GM12878 (cell line): ENCODE data around the gene ZYG11B. TPM values are rescaled to one million over a fixed set of nuclear protein-coding genes. Genes with fewer than 3 reads are reported as not detected.

ENCODE experiments used
- ATAC-seq: fragments of 200-7000 bp; cut with Tn5 transposase; 3 replicates; pipeline ENCODE4 v1.9.1; 2020; ENCODE audit warnings: mild to moderate bottlenecking, moderate library complexity
- BruUV-seq: library from RNA; stranded (reverse); fragments of 400-500 nt; replicated peaks from 2 replicates; lab custom pipeline; 2021; lab: Mats Ljungman, UMichigan
- CTCF ChIA-PET: fragments of 300-600 bp; sonication (Branson Sonifier 250); formaldehyde crosslinking; extraction: SDS; loops from one replicate; lab custom pipeline; 2021; ENCODE audit warnings: inconsistent platforms; lab: Yijun Ruan, JAX
- POLR2A ChIA-PET: fragments of 350-600 bp; formaldehyde crosslinking; extraction: SDS; loops from one replicate; lab custom pipeline; 2021; ENCODE audit warnings: inconsistent platforms; lab: Charles Lee
- RAD21 ChIA-PET: fragments of 300-600 bp; sonication (Branson Sonifier 250); formaldehyde crosslinking; loops from one replicate; lab custom pipeline; 2023; ENCODE audit warnings: antibody characterized with exemption; ENCODE audit not compliant: unreplicated experiment; lab: Charles Lee
- SMC1A ChIA-PET: fragments of 300-600 bp; sonication (Branson Sonifier 250); formaldehyde crosslinking; loops from one replicate; lab custom pipeline; 2023; ENCODE audit not compliant: unreplicated experiment, uncharacterized antibody; lab: Charles Lee
- DNase-seq: peaks from one replicate; pipeline ENCODE4 v3.0.0-alpha.2; 2011; ENCODE audit warnings: low read depth, low spot score
- FAIRE-seq: peaks from 3 replicates; lab custom pipeline; 2011; peaks lifted over from hg19 to GRCh38; lab: Jason Lieb, UNC
- H2AFZ ChIP-seq: 2 replicates; pipeline ENCODE4 v1.6.0; 2011; ENCODE audit warnings: low read depth, low read length, control low read depth; ENCODE audit not compliant: control insufficient read depth
- H3K27ac ChIP-seq: 2 replicates; pipeline ENCODE4 v1.5.1; 2011; ENCODE audit warnings: control low read depth; ENCODE audit not compliant: control insufficient read depth, insufficient read depth
- H3K27me3 ChIP-seq, 2 experiments: replicated peaks in 1 of 2; 2 replicates each; pipeline versions ENCODE4 v1.6.0 to v1.6.1; 2011; ENCODE audit warnings: low read length in 1 of 2; ENCODE audit not compliant: control insufficient read depth in 2 of 2, insufficient read depth in 2 of 2
- H3K36me3 ChIP-seq, 2 experiments: 2 replicates each; pipeline ENCODE4 v1.5.1; 2011; ENCODE audit warnings: low read length in 1 of 2; ENCODE audit not compliant: control insufficient read depth in 2 of 2, insufficient read depth in 2 of 2
- H3K4me1 ChIP-seq: 2 replicates; pipeline ENCODE4 v1.6.1; 2011; ENCODE audit warnings: mild to moderate bottlenecking, low read length, moderate library complexity, mixed read lengths; ENCODE audit not compliant: control insufficient read depth, insufficient read depth
- H3K4me2 ChIP-seq: 2 replicates; pipeline ENCODE4 v1.6.0; 2011; ENCODE audit warnings: control low read depth; ENCODE audit not compliant: control insufficient read depth, insufficient read depth
- H3K4me3 ChIP-seq: fragments of 200-600 bp; sonication (generic); 2 replicates; pipeline ENCODE4 v1.5.1; 2016
- H3K79me2 ChIP-seq: 2 replicates; pipeline ENCODE4 v1.6.0; 2011; ENCODE audit warnings: low read length; ENCODE audit not compliant: control insufficient read depth, insufficient read depth
- H3K9ac ChIP-seq: 2 replicates; pipeline ENCODE4 v1.8.0; 2011; ENCODE audit warnings: low read length, control low read depth, mixed read lengths; ENCODE audit not compliant: control insufficient read depth, insufficient read depth
- H3K9me3 ChIP-seq: replicated peaks from 3 replicates; pipeline ENCODE4 v1.5.1; 2011; ENCODE audit warnings: mild to moderate bottlenecking, low read length; ENCODE audit not compliant: control insufficient read depth, insufficient read depth
- H4K20me1 ChIP-seq: 2 replicates; pipeline ENCODE4 v1.6.0; 2011; ENCODE audit not compliant: control insufficient read depth, insufficient read depth
- ATF3 ChIP-seq: IDR thresholded peaks from 2 replicates; pipeline ENCODE4 v1.6.1; 2011; ENCODE audit warnings: low read depth, mild to moderate bottlenecking, low read length, moderate library complexity, borderline replicate concordance; ENCODE audit errors: extremely low read depth
- CHD2 ChIP-seq: IDR thresholded peaks from 2 replicates; pipeline ENCODE4 v1.6.1; 2011; ENCODE audit warnings: low read depth, low read length, improper control_type of control experiment, borderline replicate concordance
- CREM ChIP-seq: IDR thresholded peaks from 2 replicates; pipeline ENCODE4 v1.6.1; 2014; ENCODE audit warnings: antibody characterized with exemption, low read depth
- E2F8 ChIP-seq: fragments of 450-650 bp; IDR thresholded peaks from 2 replicates; pipeline ENCODE4 v1.6.1; 2018; ENCODE audit warnings: mild to moderate bottlenecking, low read depth, moderate library complexity; ENCODE audit not compliant: partially characterized antibody
- EED ChIP-seq: sonication (generic); IDR thresholded peaks from 2 replicates; pipeline ENCODE4 v1.6.1; 2016; ENCODE audit warnings: antibody characterized with exemption, low read depth
- EGR1 ChIP-seq, 2 experiments: IDR thresholded peaks; 1 replicate in 1 of 2; 2 replicates in 1 of 2; pipeline ENCODE4 v1.6.1; 2011 to 2012; ENCODE audit warnings: low read depth in 2 of 2, low read length in 2 of 2, borderline replicate concordance in 1 of 2, mild to moderate bottlenecking in 1 of 2, moderate library complexity in 1 of 2
- FOS ChIP-seq: IDR thresholded peaks from 3 replicates; pipeline ENCODE4 v1.6.1; 2011; ENCODE audit warnings: borderline replicate concordance; ENCODE audit not compliant: insufficient read length; ENCODE audit errors: extremely low read depth
- JUNB ChIP-seq: IDR thresholded peaks from 2 replicates; pipeline ENCODE4 v1.6.1; 2016; ENCODE audit warnings: antibody characterized with exemption, mild to moderate bottlenecking
- MYB ChIP-seq: fragments of 150-350 bp; IDR thresholded peaks from 2 replicates; pipeline ENCODE4 v1.6.1; 2014; ENCODE audit warnings: mild to moderate bottlenecking, low read depth, low read length, borderline replicate concordance
- NFXL1 ChIP-seq: fragments of 450-650 bp; IDR thresholded peaks from 2 replicates; pipeline ENCODE4 v1.6.1; 2017; ENCODE audit warnings: antibody characterized with exemption, mild to moderate bottlenecking, borderline replicate concordance
- SUPT20H ChIP-seq: IDR thresholded peaks from 2 replicates; pipeline ENCODE4 v1.6.1; 2011; ENCODE audit warnings: low read depth, mild to moderate bottlenecking, low read length, moderate library complexity, borderline replicate concordance; ENCODE audit not compliant: control insufficient read depth
- WGBS: methylation state at CpG from one replicate; pipeline ENCODE4 v1.1.6; 2016; ENCODE audit warnings: low lambda C conversion rate; ENCODE audit not compliant: insufficient replicate concordance, insufficient coverage; ENCODE audit errors: missing lambda C conversion rate; 5-methylcytosine and 5-hydroxymethylcytosine counted together
- in situ Hi-C: fragments of 300-500 bp; cut with MboI; formaldehyde crosslinking; loops from 9 replicates; pipeline ENCODE4 v1.14.3; 2018; ENCODE audit warnings: mixed read lengths
- intact Hi-C: fragments of 100-400 bp; cut with micrococcal nuclease; formaldehyde crosslinking; loops from one replicate; pipeline ENCODE4 v1.14.2; 2022; ENCODE audit not compliant: unreplicated experiment
- polyA plus RNA-seq, 11 experiments: library from polyadenylated mRNA; depleted of rRNA in 4 of 11; unstranded in 6 of 11; stranded (reverse) in 5 of 11; fragments of >200 nt; fragmentation: Nextera tagmentation in 4 of 11; fragmentation: Illumina TruSeq in 1 of 11; extraction: Ambion mirVana in 4 of 11; extraction: Trizol in 1 of 11; gene quantifications; 1 replicate in 1 of 11; 2 replicates in 10 of 11; pipeline versions ENCODE4 v1.2.1 to v1.2.3, GENCODE V29; 2011 to 2016; ENCODE audit warnings: inconsistent platforms in 2 of 11, missing spikeins in 2 of 11, low read depth in 1 of 11
- total RNA-seq, 4 experiments: library from RNA; depleted of rRNA in 3 of 4; stranded (reverse); fragments of >200 nt in 3 of 4; fragmentation: Illumina TruSeq in 1 of 4; extraction: Trizol in 1 of 4; gene quantifications; 2 replicates each; pipeline versions ENCODE4 v1.2.1 to v1.2.3, GENCODE V29; 2013 to 2021
- TF ChIP-seq, protein P1 (sequence below), 3 experiments: IDR thresholded peaks in 2 of 3; conservative IDR thresholded peaks in 1 of 3; 2 replicates each; pipeline ENCODE4 v1.5.1; 2011; ENCODE audit warnings: low read depth in 3 of 3, low read length in 3 of 3, mild to moderate bottlenecking in 3 of 3, control low read depth in 2 of 3, moderate library complexity in 2 of 3, inconsistent platforms in 1 of 3, mixed read lengths in 1 of 3; ENCODE audit not compliant: control insufficient read depth in 2 of 3, insufficient read depth in 1 of 3; ENCODE audit errors: extremely low read depth in 1 of 3

Gene ZYG11B
- total and polyA plus RNA-seq, 10 of the 15 experiments (the other 5 are each of a cell fraction or from before 2014, with no cell fraction given) = 1.8 to 8.5 (median 5.3) TPM

- Histone ChIP-seq H3K79me2 (peaks cover 2% of the 10 kb centered on the region), H3K9ac (no peak overlapping the region), H2AFZ (no peak overlapping the region), H3K4me3 (no peak overlapping the region), H3K4me2 (no peak overlapping the region), H3K27ac (no peak overlapping the region), H3K9me3 (no peaks in the 10 kb centered on the region), H3K4me1 (peaks cover 2% of the 10 kb centered on the region; the same call in 1 of the 2 replicates)
- no peak for FAIRE-seq
- intact Hi-C loops = no loop called here
- ChIA-PET SMC1A (no interaction called here), RAD21 (no interaction called here), CTCF (no interaction called here), POLR2A (no interaction called here)
- no peak for DNase-seq
- 80% methylated on average over 2 of the region's 3 CpGs for WGBS
- no peak; the same call in 2 of the 3 replicates for ATAC-seq
- TF ChIP-seq EGR1 (IDR thresholded peaks at IDR 0.05; ENCODE audit: borderline replicate concordance in 1 of 2, low read depth in 2 of 2, low read length in 2 of 2) (no peak), JUNB (no peak), ATF3 (no peak), FOS (no peak), MYB (no peak), EED (no peak), NFXL1 (no peak), CHD2 (no peak), E2F8 (no peak), CREM (no peak), SUPT20H (no peak)
- TF ChIP-seq, protein P1, sequence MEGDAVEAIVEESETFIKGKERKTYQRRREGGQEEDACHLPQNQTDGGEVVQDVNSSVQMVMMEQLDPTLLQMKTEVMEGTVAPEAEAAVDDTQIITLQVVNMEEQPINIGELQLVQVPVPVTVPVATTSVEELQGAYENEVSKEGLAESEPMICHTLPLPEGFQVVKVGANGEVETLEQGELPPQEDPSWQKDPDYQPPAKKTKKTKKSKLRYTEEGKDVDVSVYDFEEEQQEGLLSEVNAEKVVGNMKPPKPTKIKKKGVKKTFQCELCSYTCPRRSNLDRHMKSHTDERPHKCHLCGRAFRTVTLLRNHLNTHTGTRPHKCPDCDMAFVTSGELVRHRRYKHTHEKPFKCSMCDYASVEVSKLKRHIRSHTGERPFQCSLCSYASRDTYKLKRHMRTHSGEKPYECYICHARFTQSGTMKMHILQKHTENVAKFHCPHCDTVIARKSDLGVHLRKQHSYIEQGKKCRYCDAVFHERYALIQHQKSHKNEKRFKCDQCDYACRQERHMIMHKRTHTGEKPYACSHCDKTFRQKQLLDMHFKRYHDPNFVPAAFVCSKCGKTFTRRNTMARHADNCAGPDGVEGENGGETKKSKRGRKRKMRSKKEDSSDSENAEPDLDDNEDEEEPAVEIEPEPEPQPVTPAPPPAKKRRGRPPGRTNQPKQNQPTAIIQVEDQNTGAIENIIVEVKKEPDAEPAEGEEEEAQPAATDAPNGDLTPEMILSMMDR (IDR thresholded peaks at IDR 0.05 in 2 of 3, conservative IDR thresholded peaks at IDR 0.05 in 1 of 3; ENCODE audit: control insufficient read depth in 2 of 3, extremely low read depth in 1 of 3, insufficient read depth in 1 of 3, low read depth in 3 of 3, low read length in 3 of 3) = no peak
- TF ChIP-seq, all 136 proteins: peak for 0
- no peaks in the 10 kb centered on the region for H4K20me1 ChIP-seq
- no TSS peak for BruUV-seq
- no peaks in the 10 kb centered on the region for H3K36me3 ChIP-seq
- in situ Hi-C loops = no loop called here
- no peaks in the 10 kb centered on the region for H3K27me3 ChIP-seq
Observed at GRCh38 chr1:52741259-52741658, 15.0 kb downstream of the ZYG11B start.
